AG09309 (cell line): Measurements from ENCODE around the gene PSME4.
A peak's percentile ranks its signal among the peaks of the same experiment; 100 is the strongest.

ENCODE experiments used
- DNase-seq: peaks from one replicate; pipeline ENCODE4 v3.0.0-alpha.2; 2010; ENCODE audit warnings: low read depth
- H3K4me3 ChIP-seq: 2 replicates; pipeline ENCODE4 v1.5.1; 2011; ENCODE audit warnings: mild to moderate bottlenecking, low read depth, low read length, moderate library complexity; ENCODE audit not compliant: control insufficient read depth
- CTCF ChIP-seq: IDR thresholded peaks from 2 replicates; pipeline ENCODE4 v1.5.1; 2011; ENCODE audit warnings: mild to moderate bottlenecking, low read depth, low read length, inconsistent platforms; ENCODE audit not compliant: insufficient read depth, control insufficient read depth; ENCODE audit errors: missing control alignments

The PSME4 gene

GRCh38 chr2:53989210-53989862 lies 18.5 kb upstream of the PSME4 start:
- TF ChIP-seq CTCF: no peak
- no peak for DNase-seq
- no peak overlapping the region for H3K4me3 ChIP-seq

GRCh38 chr2:53987336-53987921 lies 16.6 kb upstream of the PSME4 start:
- no peak for TF ChIP-seq CTCF
- H3K4me3 ChIP-seq: no peak overlapping the region
- peak; percentile 42 for DNase-seq

GRCh38 chr2:53985646-53986045 lies 14.9 kb upstream of the PSME4 start:
- DNase-seq: no peak
- H3K4me3 ChIP-seq: no peak overlapping the region
- TF ChIP-seq CTCF: no peak

- peak overlapping the region; percentile 96 for H3K4me3 ChIP-seq
- TF ChIP-seq CTCF: no peak
- no peak for DNase-seq
Measured at GRCh38 chr2:53969968-53970723, 647 bp downstream of the PSME4 start.

- DNase-seq: peak; percentile 38
- TF ChIP-seq CTCF: no peak
- H3K4me3 ChIP-seq: peak overlapping the region; percentile 96
Measured at GRCh38 chr2:53969285-53969967, 1.4 kb downstream of the PSME4 start.

GRCh38 chr2:53964987-53965687 lies 5.7 kb downstream of the PSME4 start:
- no peak for TF ChIP-seq CTCF
- no peak for DNase-seq
- no peak overlapping the region for H3K4me3 ChIP-seq
